B cell (primary cell): ENCODE data around the gene PDE4A. TPM values are rescaled to one million over a fixed set of nuclear protein-coding genes. Genes with fewer than 3 reads are reported as not detected.

ENCODE experiments used
- ATAC-seq: fragments of 200-7000 bp; cut with Tn5 transposase; one replicate; pipeline ENCODE4 v1.10.0; 2021; ENCODE audit warnings: low read depth, mild to moderate bottlenecking, moderate number of reproducible peaks, moderate library complexity
- CTCF ChIA-PET: fragments of 350-600 bp; sonication (Branson Sonifier 250); formaldehyde crosslinking; loops from one replicate; lab custom pipeline; 2021; ENCODE audit warnings: antibody characterized with exemption, inconsistent platforms; lab: Charles Lee
- POLR2A ChIA-PET: fragments of 350-600 bp; sonication (Branson Sonifier 250); formaldehyde crosslinking; loops from one replicate; lab custom pipeline; 2021; ENCODE audit warnings: antibody characterized with exemption; lab: Charles Lee
- DNase-seq: peaks from one replicate; pipeline ENCODE4 v3.0.0; 2013
- H2AFZ ChIP-seq: 2 replicates; pipeline ENCODE4 v1.6.1; 2012; ENCODE audit warnings: mild to moderate bottlenecking, low read depth, low read length; ENCODE audit not compliant: insufficient read depth, poor library complexity, severe bottlenecking
- H3K27ac ChIP-seq, 2 donors: 1 replicate in 1 of 2; 2 replicates in 1 of 2; pipeline ENCODE4 v1.5.1; 2012 to 2013; ENCODE audit warnings: low read length in 2 of 2, mild to moderate bottlenecking in 2 of 2, moderate library complexity in 1 of 2
- H3K27me3 ChIP-seq, 4 experiments: fragments of 200-600 bp in 1 of 4; sonication (generic) in 1 of 4; replicated peaks in 1 of 4; 1 replicate in 2 of 4; 2 replicates in 2 of 4; pipeline versions ENCODE4 v1.6.1 to v1.7.0; 2013 to 2016; ENCODE audit warnings: low read length in 3 of 4, mild to moderate bottlenecking in 2 of 4, mixed read lengths in 1 of 4, moderate library complexity in 1 of 4; ENCODE audit not compliant: insufficient read depth in 4 of 4, control insufficient read depth in 3 of 4; ENCODE audit errors: control extremely low read depth in 1 of 4
- H3K36me3 ChIP-seq, 2 experiments: replicated peaks in 1 of 2; 1 replicate in 1 of 2; 2 replicates in 1 of 2; pipeline versions ENCODE4 v1.6.1 to v1.7.1; 2013; ENCODE audit warnings: low read length in 1 of 2; ENCODE audit not compliant: insufficient read depth in 2 of 2, control insufficient read depth in 1 of 2; ENCODE audit errors: control extremely low read depth in 1 of 2, extremely low read depth in 1 of 2
- H3K4me1 ChIP-seq, 2 donors: fragments of 200-600 bp in 1 of 2; sonication (generic) in 1 of 2; 1 replicate in 1 of 2; 2 replicates in 1 of 2; pipeline versions ENCODE4 v1.5.1 to v1.6.1; 2013 to 2017; ENCODE audit warnings: low read length in 2 of 2; ENCODE audit not compliant: control insufficient read depth in 2 of 2, insufficient read depth in 2 of 2
- H3K4me2 ChIP-seq: replicated peaks from 2 replicates; pipeline ENCODE3; 2012; ENCODE audit warnings: mild to moderate bottlenecking, low read depth, low read length; ENCODE audit not compliant: poor library complexity, severe bottlenecking
- H3K4me3 ChIP-seq, 5 experiments: fragments of 200-600 bp in 1 of 5; sonication (generic) in 1 of 5; 1 replicate in 3 of 5; 2 replicates in 2 of 5; pipeline versions ENCODE4 v1.5.1 to v1.7.0; 2011 to 2016; ENCODE audit warnings: low read length in 4 of 5, mild to moderate bottlenecking in 4 of 5, low read depth in 2 of 5, control low read depth in 1 of 5, moderate library complexity in 1 of 5; ENCODE audit not compliant: insufficient read depth in 1 of 5; ENCODE audit errors: control extremely low read depth in 1 of 5, extremely low read depth in 1 of 5
- H3K79me2 ChIP-seq: fragments of 200-600 bp; sonication (generic); one replicate; pipeline ENCODE4 v1.6.0; 2016; ENCODE audit warnings: low read length; ENCODE audit not compliant: control insufficient read depth, insufficient read depth
- H3K9ac ChIP-seq: fragments of 200-600 bp; sonication (generic); 2 replicates; pipeline ENCODE4 v1.6.1; 2017; ENCODE audit warnings: mild to moderate bottlenecking, low read length, moderate library complexity
- H3K9me3 ChIP-seq, 3 donors: one replicate each; pipeline versions ENCODE4 v1.6.1 to v1.7.1; 2013; ENCODE audit warnings: low read length in 2 of 3; ENCODE audit not compliant: control insufficient read depth in 2 of 3, insufficient read depth in 1 of 3; ENCODE audit errors: control extremely low read depth in 1 of 3
- H4K20me1 ChIP-seq: 2 replicates; pipeline ENCODE4 v1.6.0; 2012; ENCODE audit warnings: mild to moderate bottlenecking, low read length; ENCODE audit not compliant: insufficient read depth, control insufficient read depth, poor library complexity, severe bottlenecking
- H3K27ac Mint-ChIP-seq: one replicate; pipeline ENCODE4 v1.8.0; 2021; ENCODE audit warnings: mixed read lengths
- H3K27me3 Mint-ChIP-seq: one replicate; pipeline ENCODE4 v1.8.0; 2021; ENCODE audit warnings: mixed read lengths
- H3K4me1 Mint-ChIP-seq: one replicate; pipeline ENCODE4 v1.8.0; 2021; ENCODE audit warnings: mixed read lengths
- H3K4me3 Mint-ChIP-seq: one replicate; pipeline ENCODE4 v1.8.0; 2021; ENCODE audit warnings: mixed read lengths
- H3K9me3 Mint-ChIP-seq: one replicate; pipeline ENCODE4 v1.8.0; 2022; ENCODE audit warnings: mixed read lengths; ENCODE audit not compliant: insufficient read depth
- CTCF ChIP-seq: fragments of 200-600 bp; IDR thresholded peaks from one replicate; pipeline ENCODE4 v1.8.0; 2022; ENCODE audit warnings: antibody characterized with exemption, mild to moderate bottlenecking
- EZH2 ChIP-seq: IDR thresholded peaks from 2 replicates; pipeline ENCODE4 v1.6.1; 2012; ENCODE audit warnings: borderline replicate concordance, low read depth, mild to moderate bottlenecking, moderate library complexity, low read length; ENCODE audit not compliant: insufficient read depth, poor library complexity, severe bottlenecking
- WGBS: methylation state at CpG from one replicate; pipeline ENCODE4 v1.1.5; 2013; ENCODE audit warnings: missing lambda C conversion rate; ENCODE audit not compliant: insufficient coverage; 5-methylcytosine and 5-hydroxymethylcytosine counted together
- intact Hi-C: fragments of 100-400 bp; cut with micrococcal nuclease; formaldehyde crosslinking; loops from one replicate; pipeline ENCODE4 v1.10.0; 2022
- polyA plus RNA-seq: library from polyadenylated mRNA; depleted of rRNA; stranded (reverse); fragments of >200 nt; gene quantifications from 2 replicates; pipeline ENCODE4 v1.2.3, GENCODE V29; 2012
- total RNA-seq, 2 donors: library from RNA; stranded (reverse); fragments of 120-200 nt in 1 of 2; gene quantifications; 1 replicate in 1 of 2; 2 replicates in 1 of 2; pipeline versions ENCODE4 v1.2.3 to v1.2.4, GENCODE V29; 2013 to 2022

Gene PDE4A
- total and polyA plus RNA-seq, 2 donors (not counting 1 experiment from before 2014, with no cell fraction given): 1.5 to 10.9 TPM

GRCh38 chr19:10416083-10416379, 4.3 kb upstream of the PDE4A start:
- H3K9me3 Mint-ChIP-seq: no peaks in the 10 kb centered on the region
- Histone ChIP-seq H3K9ac (peak overlapping the region; percentile 72), H3K9me3 (peaks cover 0 to 33% (median 0%) of the 10 kb centered on the region in 3 donors), H3K79me2 (no peaks in the 10 kb centered on the region), H3K27ac (peak overlapping the region in 1 of 2 donors; percentile 28), H3K36me3 (no peaks in the 10 kb centered on the region), H3K27me3 (peaks cover 0 to 40% (median 24%) of the 10 kb centered on the region in 4 experiments), H3K4me3 (peak overlapping the region; percentile 15 to 69 (median 49)), H3K4me1 (peaks cover 66 to 82% of the 10 kb centered on the region in 2 donors), H4K20me1 (no peaks in the 10 kb centered on the region), H2AFZ (peak overlapping the region; percentile 81), H3K4me2 (peak overlapping the region; percentile 96)
- no peak for DNase-seq
- WGBS: 14% methylated on average over 9 of the region's 9 CpGs
- peaks cover 23% of the 10 kb centered on the region for H3K27me3 Mint-ChIP-seq
- H3K4me1 Mint-ChIP-seq: peaks cover 59% of the 10 kb centered on the region
- intact Hi-C loops: loop anchor here (1.0 to 5.0 kb wide), 4 partner anchors 12 to 151 kb away; partner anchors contain the start of genes CDC37, CDKN2D and KRI1
- CTCF ChIA-PET: interaction anchor here (1.0 to 18.8 kb wide), 7 partner anchors 9 to 157 kb away, joined by 3 to 282 read pairs (median 12); partner anchors contain the start of gene CDC37
- H3K27ac Mint-ChIP-seq: peak overlapping the region; percentile 55
- ATAC-seq: no peak
- TF ChIP-seq CTCF (no peak), EZH2 (no peak)
- POLR2A ChIA-PET: interaction anchor here (0.8 to 2.6 kb wide), 6 partner anchors 10 to 145 kb away, joined by 3 to 19 read pairs (median 4); partner anchors contain the start of genes CDC37 and ICAM1
- peak overlapping the region; percentile 85 for H3K4me3 Mint-ChIP-seq
